A673 (cell line): ENCODE measurements around the gene SLC16A8. TPM values are rescaled to one million over a fixed set of nuclear protein-coding genes. Genes with fewer than 3 reads are reported as not detected.

ENCODE experiments used
- BruUV-seq: library from RNA; stranded (reverse); fragments of 400-500 nt; replicated peaks from 2 replicates; lab custom pipeline; 2021; lab: Mats Ljungman, UMichigan
- CTCF ChIA-PET: fragments of 300-600 bp; sonication (Branson Sonifier 250); formaldehyde crosslinking; loops from one replicate; lab custom pipeline; 2022; ENCODE audit warnings: antibody characterized with exemption; lab: Charles Lee
- POLR2A ChIA-PET: fragments of 300-600 bp; sonication (Branson Sonifier 250); formaldehyde crosslinking; loops from one replicate; lab custom pipeline; 2022; ENCODE audit warnings: antibody characterized with exemption; ENCODE audit not compliant: low non-redundant PET; lab: Charles Lee
- DNase-seq: peaks from one replicate; pipeline ENCODE4 v3.0.0-alpha.2; 2015; ENCODE audit warnings: low spot score
- H3K27ac ChIP-seq: fragments of 200-600 bp; sonication (generic); 2 replicates; pipeline ENCODE4 v1.5.1; 2016; ENCODE audit warnings: mixed run types, low read depth, mild to moderate bottlenecking, mixed read lengths, antibody characterized with exemption, low read length; ENCODE audit not compliant: poor library complexity, severe bottlenecking
- H3K27me3 ChIP-seq: fragments of 200-600 bp; sonication (generic); replicated peaks from 2 replicates; pipeline ENCODE4 v1.6.1; 2017; ENCODE audit warnings: mixed run types, low read depth, mild to moderate bottlenecking, mixed read lengths, antibody characterized with exemption, low read length; ENCODE audit not compliant: insufficient read depth, poor library complexity
- H3K36me3 ChIP-seq: fragments of 200-600 bp; sonication (generic); 2 replicates; pipeline ENCODE4 v1.6.1; 2016; ENCODE audit warnings: mixed run types, mild to moderate bottlenecking, mixed read lengths, antibody characterized with exemption, low read length; ENCODE audit not compliant: insufficient read depth, poor library complexity, severe bottlenecking
- H3K4me1 ChIP-seq: fragments of 200-600 bp; sonication (generic); 2 replicates; pipeline ENCODE4 v1.6.1; 2017; ENCODE audit warnings: mixed run types, mild to moderate bottlenecking, mixed read lengths, antibody characterized with exemption, low read length; ENCODE audit not compliant: insufficient read depth, poor library complexity, severe bottlenecking
- H3K4me3 ChIP-seq: fragments of 200-600 bp; sonication (generic); 2 replicates; pipeline ENCODE4 v1.5.1; 2016; ENCODE audit warnings: low read depth, mixed run types, mild to moderate bottlenecking, mixed read lengths, low read length; ENCODE audit not compliant: poor library complexity, severe bottlenecking
- H3K9me3 ChIP-seq: fragments of 200-600 bp; sonication (generic); 2 replicates; pipeline ENCODE4 v1.6.1; 2016; ENCODE audit warnings: mixed run types, low read depth, mild to moderate bottlenecking, mixed read lengths, antibody characterized with exemption, low read length; ENCODE audit not compliant: poor library complexity, severe bottlenecking
- EZH2 ChIP-seq: fragments of 200-600 bp; sonication (generic); IDR thresholded peaks from 2 replicates; pipeline ENCODE4 v1.6.1; 2017; ENCODE audit warnings: borderline replicate concordance, low read depth, mild to moderate bottlenecking, mixed read lengths, antibody characterized with exemption, low read length; ENCODE audit not compliant: poor library complexity, severe bottlenecking
- intact Hi-C: fragments of 100-400 bp; cut with micrococcal nuclease; formaldehyde crosslinking; loops from one replicate; pipeline ENCODE4 v1.10.0; 2022; ENCODE audit not compliant: unreplicated experiment
- total RNA-seq: library from RNA; stranded (reverse); gene quantifications from 2 replicates; pipeline ENCODE4 v1.2.3, GENCODE V29; 2021
- TF ChIP-seq, protein P1 (sequence below): fragments of 300-800, 200-600 bp; sonication (generic); conservative IDR thresholded peaks from 2 replicates; pipeline ENCODE4 v1.5.1; 2017; ENCODE audit warnings: low read depth, mild to moderate bottlenecking, antibody characterized with exemption, low read length, moderate library complexity, mixed read lengths

Gene SLC16A8
- total RNA-seq, 1 experiment from 2014 or later = not detected

GRCh38 chr22:38075961-38076360, 8.0 kb downstream of the SLC16A8 start:
- CTCF ChIA-PET = no interaction called here

DNA sequence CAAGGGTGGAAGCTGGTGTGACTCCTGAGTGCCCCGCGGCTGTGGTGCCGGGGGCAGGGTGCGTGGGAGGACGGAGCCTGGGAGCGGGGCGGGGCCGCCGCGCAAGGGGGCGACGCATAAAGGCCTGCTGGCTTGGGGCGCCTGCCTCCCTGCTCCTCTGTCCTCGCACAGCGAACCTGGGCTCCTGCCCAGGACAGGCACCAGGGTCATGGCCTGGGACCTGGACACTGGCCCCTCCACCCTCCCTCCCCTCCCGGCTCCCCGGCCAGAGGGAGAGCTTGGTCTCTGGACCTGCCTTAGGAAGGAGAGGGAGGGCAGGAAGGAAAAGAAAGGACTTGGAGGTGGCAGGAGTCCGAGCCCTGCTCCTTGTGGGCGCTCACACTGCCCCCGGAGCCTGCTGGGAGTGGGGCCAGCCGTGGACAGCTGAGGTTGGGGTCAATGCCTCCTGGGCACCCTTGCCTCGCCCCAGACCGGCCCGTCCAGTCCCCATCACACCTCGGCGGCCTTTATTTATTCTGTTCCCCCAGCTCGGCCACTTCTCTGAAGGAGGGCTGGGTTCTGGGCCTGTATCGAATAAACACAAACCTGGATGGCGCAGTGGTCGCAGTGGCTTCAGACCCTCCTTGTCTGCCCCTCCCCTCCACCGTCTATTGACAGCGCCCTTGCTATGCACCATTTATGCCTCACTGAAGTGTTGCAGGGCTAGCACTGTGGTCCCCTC, 8.7 kb downstream of the SLC16A8 start:
- Histone ChIP-seq H3K27ac (no peak overlapping the region), H3K4me3 (no peak overlapping the region), H3K9me3 (no peaks in the 10 kb centered on the region), H3K4me1 (no peaks in the 10 kb centered on the region), H3K27me3 (peaks cover under 1% of the 10 kb centered on the region), H3K36me3 (no peaks in the 10 kb centered on the region)
- DNase-seq = no peak
- intact Hi-C loops = no loop called here
- no TSS peak for BruUV-seq
- ChIA-PET POLR2A (no interaction called here), CTCF (no interaction called here)
- TF ChIP-seq, protein P1, sequence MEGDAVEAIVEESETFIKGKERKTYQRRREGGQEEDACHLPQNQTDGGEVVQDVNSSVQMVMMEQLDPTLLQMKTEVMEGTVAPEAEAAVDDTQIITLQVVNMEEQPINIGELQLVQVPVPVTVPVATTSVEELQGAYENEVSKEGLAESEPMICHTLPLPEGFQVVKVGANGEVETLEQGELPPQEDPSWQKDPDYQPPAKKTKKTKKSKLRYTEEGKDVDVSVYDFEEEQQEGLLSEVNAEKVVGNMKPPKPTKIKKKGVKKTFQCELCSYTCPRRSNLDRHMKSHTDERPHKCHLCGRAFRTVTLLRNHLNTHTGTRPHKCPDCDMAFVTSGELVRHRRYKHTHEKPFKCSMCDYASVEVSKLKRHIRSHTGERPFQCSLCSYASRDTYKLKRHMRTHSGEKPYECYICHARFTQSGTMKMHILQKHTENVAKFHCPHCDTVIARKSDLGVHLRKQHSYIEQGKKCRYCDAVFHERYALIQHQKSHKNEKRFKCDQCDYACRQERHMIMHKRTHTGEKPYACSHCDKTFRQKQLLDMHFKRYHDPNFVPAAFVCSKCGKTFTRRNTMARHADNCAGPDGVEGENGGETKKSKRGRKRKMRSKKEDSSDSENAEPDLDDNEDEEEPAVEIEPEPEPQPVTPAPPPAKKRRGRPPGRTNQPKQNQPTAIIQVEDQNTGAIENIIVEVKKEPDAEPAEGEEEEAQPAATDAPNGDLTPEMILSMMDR = no peak
- TF ChIP-seq EZH2 = no peak

More at GRCh38 chr22:38075961-38076360, 8.0 kb downstream of the SLC16A8 start:
- DNase-seq = no peak
- Histone ChIP-seq H3K27ac (no peak overlapping the region), H3K4me3 (no peak overlapping the region), H3K4me1 (peaks cover 2% of the 10 kb centered on the region), H3K36me3 (no peaks in the 10 kb centered on the region), H3K27me3 (peaks cover 8% of the 10 kb centered on the region), H3K9me3 (no peaks in the 10 kb centered on the region)
- BruUV-seq = no TSS peak
- POLR2A ChIA-PET = no interaction called here
- TF ChIP-seq, protein P1 = no peak
- no peak for TF ChIP-seq EZH2
- intact Hi-C loops = no loop called here

DNA sequence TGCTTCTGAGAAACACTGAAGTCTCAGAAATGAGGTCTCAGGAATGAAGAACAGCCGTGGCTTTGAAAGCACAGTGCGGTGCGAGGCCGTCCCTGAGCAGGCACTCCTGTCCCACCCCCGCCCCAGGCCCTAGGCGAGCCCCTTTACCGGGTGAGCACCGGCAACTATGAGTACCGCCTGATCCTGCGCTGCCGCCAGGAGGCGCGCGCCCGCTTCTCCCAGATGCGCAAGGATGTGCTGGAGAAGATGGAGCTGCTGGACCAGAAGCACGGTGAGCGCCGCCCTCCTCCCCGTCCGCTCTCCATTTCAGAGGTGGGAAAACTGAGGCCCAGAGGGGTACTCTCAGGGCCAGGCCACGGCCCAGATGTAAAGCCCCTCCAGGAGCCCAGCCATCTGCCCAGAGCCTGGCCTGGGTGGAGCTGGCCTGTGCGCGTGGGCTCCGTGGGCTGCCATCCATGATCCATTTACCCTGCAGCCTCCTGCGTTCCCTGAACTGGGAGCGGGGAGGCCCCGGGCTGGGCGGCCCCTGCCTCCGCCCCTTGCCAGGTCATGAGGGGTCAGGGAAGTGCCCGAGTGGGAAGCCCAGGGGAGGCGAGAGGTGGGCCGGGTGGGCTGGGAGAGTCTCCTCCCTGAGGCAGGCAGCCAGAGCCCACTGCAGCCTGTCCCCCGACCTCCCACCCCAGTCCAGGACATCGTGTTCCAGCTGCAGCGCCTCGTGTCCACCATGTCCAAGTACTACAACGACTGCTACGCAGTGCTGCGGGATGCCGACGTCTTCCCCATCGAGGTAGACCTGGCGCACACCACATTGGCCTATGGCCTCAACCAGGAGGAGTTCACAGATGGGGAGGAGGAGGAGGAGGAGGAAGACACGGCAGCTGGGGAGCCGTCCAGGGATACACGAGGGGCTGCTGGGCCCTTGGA, 9.5 kb downstream of the SLC16A8 start:
- ChIA-PET POLR2A (no interaction called here), CTCF (no interaction called here)
- H3K4me3 ChIP-seq = no peak overlapping the region
- no peak for DNase-seq
- no peaks in the 10 kb centered on the region for H3K4me1 ChIP-seq
- BruUV-seq = no TSS peak
- TF ChIP-seq, protein P1 = no peak
- no peak for TF ChIP-seq EZH2
- intact Hi-C loops = no loop called here
- no peaks in the 10 kb centered on the region for H3K27me3 ChIP-seq
- H3K27ac ChIP-seq = no peak overlapping the region
- H3K9me3 ChIP-seq = no peaks in the 10 kb centered on the region
- no peaks in the 10 kb centered on the region for H3K36me3 ChIP-seq
